CD4-positive, alpha-beta T cell (primary cell): ENCODE measurements around the gene IFITM5. TPM values are rescaled to one million over a fixed set of nuclear protein-coding genes. Genes with fewer than 3 reads are reported as not detected.
A peak's percentile ranks its signal among the peaks of the same experiment; 100 is the strongest.

Source experiments
- ATAC-seq: fragments of 200-7000 bp; cut with Tn5 transposase; one replicate; pipeline ENCODE4 v1.10.0; 2022; ENCODE audit warnings: mild to moderate bottlenecking; ENCODE audit not compliant: poor library complexity
- CTCF ChIA-PET: fragments of 350-600 bp; sonication (Branson Sonifier 250); formaldehyde crosslinking; loops from one replicate; lab custom pipeline; 2021; ENCODE audit warnings: antibody characterized with exemption, inconsistent platforms; lab: Charles Lee
- POLR2A ChIA-PET: fragments of 350-600 bp; sonication (Branson Sonifier 250); formaldehyde crosslinking; loops from one replicate; lab custom pipeline; 2021; ENCODE audit warnings: antibody characterized with exemption, inconsistent platforms; lab: Charles Lee
- DNase-seq, 14 experiments: peaks; one replicate each; pipeline ENCODE4 v3.0.0-alpha.2; 2013 to 2020; ENCODE audit warnings: mixed read lengths in 2 of 14
- H3K27ac ChIP-seq, 2 donors: one replicate each; pipeline versions ENCODE4 v1.5.1 to v1.7.0; 2013; ENCODE audit warnings: low read length in 2 of 2, low read depth in 1 of 2, mild to moderate bottlenecking in 1 of 2
- H3K27me3 ChIP-seq, 2 experiments: 1 replicate in 1 of 2; 2 replicates in 1 of 2; pipeline versions ENCODE4 v1.6.1 to v1.7.0; 2013; ENCODE audit warnings: low read length in 2 of 2, control low read depth in 1 of 2, mild to moderate bottlenecking in 1 of 2, moderate library complexity in 1 of 2; ENCODE audit not compliant: insufficient read depth in 2 of 2, control insufficient read depth in 1 of 2
- H3K36me3 ChIP-seq: one replicate; pipeline ENCODE4 v1.6.1; 2013; ENCODE audit warnings: low read length, control low read depth; ENCODE audit not compliant: insufficient read depth
- H3K4me1 ChIP-seq: one replicate; pipeline ENCODE4 v1.6.1; 2013; ENCODE audit warnings: low read length, control low read depth; ENCODE audit not compliant: insufficient read depth
- H3K4me3 ChIP-seq: one replicate; pipeline ENCODE4 v1.5.1; 2013; ENCODE audit warnings: mild to moderate bottlenecking, low read length, moderate library complexity
- H3K9me3 ChIP-seq, 2 experiments: 1 replicate in 1 of 2; 2 replicates in 1 of 2; pipeline versions ENCODE4 v1.6.1 to v1.7.0; 2013; ENCODE audit warnings: low read length in 2 of 2, mild to moderate bottlenecking in 2 of 2, control low read depth in 1 of 2, moderate library complexity in 1 of 2; ENCODE audit not compliant: control insufficient read depth in 1 of 2, insufficient read depth in 1 of 2
- H3K27ac Mint-ChIP-seq: one replicate; pipeline ENCODE4 v1.8.0; 2020; ENCODE audit warnings: mixed read lengths
- H3K27me3 Mint-ChIP-seq: one replicate; pipeline ENCODE4 v1.8.0; 2021; ENCODE audit warnings: mixed read lengths
- H3K36me3 Mint-ChIP-seq: one replicate; pipeline ENCODE4 v1.8.0; 2021; ENCODE audit warnings: low read depth, mixed read lengths
- H3K4me1 Mint-ChIP-seq: one replicate; pipeline ENCODE4 v1.8.0; 2021; ENCODE audit warnings: low read depth, mixed read lengths
- H3K4me3 Mint-ChIP-seq: one replicate; pipeline ENCODE4 v1.8.0; 2020; ENCODE audit warnings: mild to moderate bottlenecking, mixed read lengths
- H3K9me3 Mint-ChIP-seq: one replicate; pipeline ENCODE4 v1.8.0; 2020; ENCODE audit warnings: mixed read lengths
- CTCF ChIP-seq: fragments of 200-600 bp; IDR thresholded peaks from one replicate; pipeline ENCODE4 v1.8.0; 2022; ENCODE audit warnings: antibody characterized with exemption, mild to moderate bottlenecking
- intact Hi-C, 2 experiments: fragments of 100-400 bp; cut with DNase I in 1 of 2; cut with micrococcal nuclease in 1 of 2; formaldehyde crosslinking; loops; one replicate each; pipeline versions ENCODE4 v1.15.1 to v1.9.0; 2023 to 2025; cut with DNase I, micrococcal nuclease
- total RNA-seq, 174 experiments: library from RNA in 2 of 174; stranded (reverse) in 2 of 174; gene quantifications; one replicate each; pipeline ENCODE4 v1.2.3 and lab custom pipeline; 2021 to 2026

The IFITM5 gene
- total RNA-seq, 2 experiments from 2014 or later, result not detected

DNA sequence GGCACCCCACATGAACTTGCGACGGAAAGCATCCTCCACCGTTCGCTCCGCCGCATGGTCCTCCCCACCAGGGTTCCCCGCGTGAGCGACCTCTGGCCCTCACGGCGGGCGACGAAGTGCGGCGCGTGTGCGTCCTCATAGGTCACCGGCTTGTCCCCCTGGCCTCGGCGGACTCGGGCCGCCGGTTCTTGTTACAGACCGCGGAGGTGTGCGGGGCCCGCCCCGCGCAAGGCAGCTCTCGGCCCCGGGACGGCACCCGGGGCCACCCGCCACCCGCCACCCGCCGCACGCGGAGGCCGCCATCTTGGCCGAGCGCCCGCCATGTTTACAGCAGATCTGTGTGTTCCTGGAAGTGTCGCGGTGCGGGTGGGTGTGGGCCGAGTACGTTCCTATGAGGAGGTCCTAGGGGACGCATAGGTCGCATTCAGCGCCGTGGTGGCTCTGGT is 4.8 kb upstream of the IFITM5 start:
- TF ChIP-seq CTCF, result no peak
- no peaks in the 10 kb centered on the region for H3K27me3 ChIP-seq
- CTCF ChIA-PET, result interaction anchor here (0.8 to 3.8 kb wide), 5 partner anchors 16 to 146 kb away, joined by 4 to 31 read pairs (median 9); partner anchors contain the start of genes PGGHG and PTDSS2
- no peak for ATAC-seq
- no peak overlapping the region for H3K4me3 Mint-ChIP-seq
- no peaks in the 10 kb centered on the region for H3K9me3 Mint-ChIP-seq
- peaks cover 55% of the 10 kb centered on the region for H3K4me1 ChIP-seq
- no peak for DNase-seq
- POLR2A ChIA-PET, result interaction anchor here (1.2 to 3.7 kb wide), 5 partner anchors 12 to 147 kb away, joined by 3 to 30 read pairs (median 17); partner anchors contain the start of genes BET1L, PGGHG and RIC8A
- H3K9me3 ChIP-seq, result no peaks in the 10 kb centered on the region
- H3K4me1 Mint-ChIP-seq, result peaks cover 31% of the 10 kb centered on the region
- no peak overlapping the region for H3K4me3 ChIP-seq
- H3K27ac Mint-ChIP-seq, result no peak overlapping the region
- H3K36me3 ChIP-seq, result no peaks in the 10 kb centered on the region
- H3K27me3 Mint-ChIP-seq, result no peaks in the 10 kb centered on the region
- intact Hi-C loops, result loop anchor here (2.0 to 10.0 kb wide), 3 partner anchors 15 to 211 kb away; partner anchors contain the start of genes PGGHG (in 1 of the 2) and PTDSS2 (in 1 of the 2)
- H3K36me3 Mint-ChIP-seq, result peaks cover 9% of the 10 kb centered on the region
- no peak overlapping the region for H3K27ac ChIP-seq

DNA sequence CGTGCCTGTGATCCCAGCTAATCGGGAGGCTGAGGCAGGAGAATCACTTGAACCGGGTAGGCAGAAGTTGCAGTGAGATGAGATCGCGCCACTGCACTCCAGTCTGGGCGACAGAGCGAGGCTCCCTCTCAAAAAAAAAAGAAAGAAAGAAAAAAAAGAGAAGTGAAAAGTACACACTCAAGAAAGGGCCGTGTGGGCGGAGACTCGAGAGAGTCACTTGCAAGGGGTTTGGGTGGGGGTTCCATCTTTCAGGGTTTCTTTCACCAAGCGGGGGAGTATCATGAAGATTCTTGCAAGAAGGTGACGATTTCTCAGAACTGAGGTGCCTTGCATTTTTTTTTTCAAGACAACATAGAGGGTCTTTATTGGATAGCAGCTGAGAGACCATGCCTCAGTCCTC is 4.0 kb upstream of the IFITM5 start:
- peaks cover 59% of the 10 kb centered on the region for H3K4me1 ChIP-seq
- CTCF ChIA-PET, result no interaction called here
- intact Hi-C loops, result loop anchor here in 1 of 2 experiments (2.0 to 10.0 kb wide), 2 partner anchors 51 to 211 kb away; no protein-coding TSS in a partner anchor

More for the DNA sequence above, 4.0 kb upstream of the IFITM5 start:
- Histone ChIP-seq H3K27ac (no peak overlapping the region), H3K4me3 (no peak overlapping the region), H3K27me3 (no peaks in the 10 kb centered on the region), H3K36me3 (no peaks in the 10 kb centered on the region), H3K9me3 (no peaks in the 10 kb centered on the region)
- Mint-ChIP-seq H3K27ac (no peak overlapping the region), H3K27me3 (no peaks in the 10 kb centered on the region), H3K4me3 (peak overlapping the region; percentile 25), H3K4me1 (peaks cover 27% of the 10 kb centered on the region), H3K36me3 (peaks cover 5% of the 10 kb centered on the region), H3K9me3 (no peaks in the 10 kb centered on the region)
- POLR2A ChIA-PET, result interaction anchor here (1.4 to 3.7 kb wide), 2 partner anchors 13 to 147 kb away, joined by 3 to 30 read pairs; no protein-coding TSS in a partner anchor
- no peak for ATAC-seq
- no peak for DNase-seq
- TF ChIP-seq CTCF, result no peak
